Muscle of back (tissue), 11 donors: ENCODE measurements around the gene FNDC8. TPM values are rescaled to one million over a fixed set of nuclear protein-coding genes. Genes with fewer than 3 reads are reported as not detected.
"Not testable (repeated sequence)": the region's sequence is repeated elsewhere in the genome, so short reads cannot be mapped to it uniquely, and the experiment has no call there.

ENCODE experiments used
- DNase-seq, 3 donors: peaks; one replicate each; pipeline versions ENCODE4 v3.0.0 to v3.0.0-alpha.2; 2013
- polyA plus RNA-seq, 10 donors: library from polyadenylated mRNA; unstranded; fragments of 120-200 nt; gene quantifications; one replicate each; pipeline ENCODE4 v1.2.1, GENCODE V29; 2013; ENCODE audit not compliant: insufficient read length in 10 of 10

The FNDC8 gene
- polyA plus RNA-seq, 10 donors = 0.11 to 0.39 (median 0.21) TPM; not detected in 4

GRCh38 chr17:35169835-35170363, 48.5 kb downstream of the FNDC8 start:
- no peak for DNase-seq

- peak in 2 of 3 donors; percentile 12 to 19 for DNase-seq
Observed at GRCh38 chr17:35170968-35171771, 49.8 kb downstream of the FNDC8 start.

DNA sequence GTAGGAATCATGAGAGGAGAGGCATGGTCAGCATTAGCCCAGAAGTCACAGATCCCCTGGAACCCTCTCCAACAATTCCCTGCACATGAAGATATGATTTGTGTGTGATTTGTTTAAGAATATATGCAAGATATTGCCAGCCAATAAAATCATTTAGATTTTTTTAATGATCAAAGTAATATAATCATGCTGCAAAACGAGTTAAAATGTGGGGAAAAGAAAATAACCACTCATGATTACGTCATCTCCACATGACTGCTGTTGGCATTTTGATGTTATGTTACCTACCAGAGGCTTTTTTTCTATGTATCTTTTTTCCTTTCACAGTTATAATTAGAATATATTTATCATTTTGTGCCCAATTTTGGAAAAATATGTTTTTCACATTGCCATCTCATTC, 50.4 kb downstream of the FNDC8 start:
- DNase-seq = no peak

GRCh38 chr17:35172321-35172720, 50.9 kb downstream of the FNDC8 start:
- not testable (repeated sequence) for DNase-seq

- DNase-seq = no peak
Observed at GRCh38 chr17:35174835-35175334, 53.5 kb downstream of the FNDC8 start.

GRCh38 chr17:35175638-35176415, 54.4 kb downstream of the FNDC8 start:
- DNase-seq = no peak

DNA sequence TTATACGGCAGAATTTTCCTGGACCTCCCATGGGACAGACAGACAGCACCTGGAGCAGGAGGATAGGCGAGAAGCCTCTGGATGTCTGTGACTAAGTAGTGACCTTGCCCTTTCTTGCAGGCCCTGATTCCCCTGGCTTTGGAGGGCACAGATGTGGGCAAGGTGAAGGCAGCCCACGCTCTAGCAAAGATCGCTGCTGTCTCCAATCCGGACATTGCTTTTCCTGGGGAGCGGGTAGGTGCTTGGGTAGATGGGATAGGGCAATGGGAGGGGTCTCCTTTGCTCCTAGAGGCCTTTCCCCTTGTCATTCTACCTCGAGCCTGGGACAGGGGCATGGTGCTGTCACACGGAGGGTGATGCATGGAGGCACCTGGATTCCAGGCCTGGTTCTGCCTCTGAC, 55.5 kb downstream of the FNDC8 start:
- no peak for DNase-seq

DNA sequence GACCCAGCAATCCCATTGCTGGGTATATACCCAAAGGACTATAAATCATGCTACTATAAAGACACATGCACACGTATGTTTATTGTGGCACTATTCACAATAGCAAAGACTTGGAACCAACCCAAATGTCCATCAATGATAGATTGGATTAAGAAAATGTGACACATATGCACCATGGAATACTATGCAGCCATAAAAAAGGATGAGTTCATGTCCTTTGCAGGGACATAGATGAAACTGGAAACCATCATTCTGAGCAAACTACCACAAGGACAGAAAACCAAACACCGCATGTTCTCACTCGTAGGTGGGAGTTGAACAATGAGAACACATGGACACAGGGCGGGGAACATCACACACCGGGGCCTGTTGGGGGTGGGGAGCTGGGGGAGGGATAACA, 58.0 kb downstream of the FNDC8 start:
- not testable (repeated sequence) for DNase-seq

Other genes with a start within 250 kb of the FNDC8 start
- 1 to 10 TPM; 1.2 to 2.6 (median 1.7) TPM for gene CCT6B, start 160.2 kb upstream of the FNDC8 start, polyA plus RNA-seq
- gene ZNF830, start 160.1 kb upstream of the FNDC8 start, polyA plus RNA-seq = 10 to 100 TPM; 11.4 to 16.9 (median 13.1) TPM
- 10 to 100 TPM; 15.2 to 28.5 (median 22.0) TPM for gene LIG3, start 141.1 kb upstream of the FNDC8 start, polyA plus RNA-seq
- gene RFFL, start 57.9 kb upstream of the FNDC8 start, polyA plus RNA-seq = 10 to 100 TPM in 2 of 10 donors, 1 to 10 TPM in 8; 6.8 to 10.4 (median 8.7) TPM
- 1 to 10 TPM; 4.4 to 8.4 (median 7.1) TPM for gene RAD51D, start 1.8 kb upstream of the FNDC8 start, polyA plus RNA-seq
- 10 to 100 TPM; 10.1 to 17.9 (median 14.7) TPM for gene NLE1, start 20.7 kb downstream of the FNDC8 start, polyA plus RNA-seq
- 100 to 1,000 TPM; 106 to 227 (median 184) TPM for gene UNC45B, start 26.2 kb downstream of the FNDC8 start, polyA plus RNA-seq
- gene SLC35G3, start 72.8 kb downstream of the FNDC8 start, polyA plus RNA-seq = under 1 TPM; 0.15 to 0.58 (median 0.29) TPM
- 10 to 100 TPM in 1 of 10 donors, 1 to 10 TPM in 9; 4.8 to 10.0 (median 5.8) TPM for gene SLFN5, start 121.5 kb downstream of the FNDC8 start, polyA plus RNA-seq